K562 (cell line): ENCODE measurements around the gene FAM219A.

Experiments used
- FOXA1 ChIP-seq: fragments of 450-650 bp; IDR thresholded peaks from 2 replicates; pipeline ENCODE4 v1.6.1; 2016; ENCODE audit warnings: mild to moderate bottlenecking, borderline replicate concordance
- POLR2A ChIP-seq: fragments of 450-650 bp; conservative IDR thresholded peaks from 2 replicates; pipeline ENCODE4 v1.6.1; 2016
- ZNF274 ChIP-seq: IDR thresholded peaks from 2 replicates; pipeline ENCODE4 v1.6.1; 2011; ENCODE audit warnings: low read depth, mild to moderate bottlenecking, low read length, moderate library complexity, borderline replicate concordance
- TF ChIP-seq, protein P1 (sequence below): fragments of 450-650 bp; IDR thresholded peaks from 2 replicates; pipeline ENCODE4 v1.6.1; 2016; ENCODE audit warnings: low read depth, mild to moderate bottlenecking, moderate library complexity

- TF ChIP-seq ZNF274, result no peak
- no peak for TF ChIP-seq POLR2A
- TF ChIP-seq FOXA1, result no peak
- TF ChIP-seq, protein P1, sequence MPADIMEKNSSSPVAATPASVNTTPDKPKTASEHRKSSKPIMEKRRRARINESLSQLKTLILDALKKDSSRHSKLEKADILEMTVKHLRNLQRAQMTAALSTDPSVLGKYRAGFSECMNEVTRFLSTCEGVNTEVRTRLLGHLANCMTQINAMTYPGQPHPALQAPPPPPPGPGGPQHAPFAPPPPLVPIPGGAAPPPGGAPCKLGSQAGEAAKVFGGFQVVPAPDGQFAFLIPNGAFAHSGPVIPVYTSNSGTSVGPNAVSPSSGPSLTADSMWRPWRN, result no peak
Observed at GRCh38 chr9:34493972-34494535, 35.7 kb upstream of the FAM219A start.
